ENCODE data around the gene MAML3. TPM values are rescaled to one million over a fixed set of nuclear protein-coding genes. Genes with fewer than 3 reads are reported as not detected.

The MAML3 gene
- total and polyA plus RNA-seq, 7 experiments from 2014 or later: 0.53 to 9.4 (median 3.3) TPM

- CTCF ChIA-PET: no interaction called here
- Histone ChIP-seq H3K4me1 (ENCODE audit: control insufficient read depth in 2 of 2, insufficient read depth in 2 of 2, low read length in 2 of 2) (peaks cover 0 to 4% of the 10 kb centered on the region in 2 donors), H3K36me3 (ENCODE audit: control insufficient read depth in 2 of 3, insufficient read depth in 3 of 3, low read length in 3 of 3) (no peaks in the 10 kb centered on the region), H3K27me3 (ENCODE audit: control insufficient read depth in 2 of 2, insufficient read depth in 2 of 2, low read length in 2 of 2) (no peaks in the 10 kb centered on the region), H3K9me3 (ENCODE audit: control insufficient read depth in 2 of 3, low read length in 3 of 3) (no peaks in the 10 kb centered on the region), H3K27ac (ENCODE audit: low read depth, low read length) (no peak overlapping the region), H3K4me3 (ENCODE audit: low read length) (no peak overlapping the region)
- peaks cover 0 to 28% (median 0%) of the 10 kb centered on the region in 5 donors for H3K27me3 Mint-ChIP-seq
- POLR2A ChIA-PET: no interaction called here
- DNase-seq (no peak), ATAC-seq (no peak)
- no peak overlapping the region for H3K4me3 Mint-ChIP-seq
- peaks cover 0 to 11% (median 0%) of the 10 kb centered on the region in 5 donors for H3K36me3 Mint-ChIP-seq
- H3K27ac Mint-ChIP-seq: no peak overlapping the region
- intact Hi-C loops (cut with micrococcal nuclease): no loop called here
- H3K9me3 Mint-ChIP-seq: peaks cover 0 to 4% (median 0%) of the 10 kb centered on the region in 11 donors
- H3K4me1 Mint-ChIP-seq: peaks cover 11 to 40% (median 14%) of the 10 kb centered on the region in 7 donors
Observed at GRCh38 chr4:140106289-140106844, 47.6 kb downstream of the MAML3 start.

- no peak overlapping the region for H3K4me3 Mint-ChIP-seq
- intact Hi-C loops (cut with micrococcal nuclease): no loop called here
- Histone ChIP-seq H3K27ac (ENCODE audit: low read depth, low read length) (no peak overlapping the region), H3K4me3 (ENCODE audit: low read length) (no peak overlapping the region), H3K9me3 (ENCODE audit: control insufficient read depth in 2 of 3, low read length in 3 of 3) (no peaks in the 10 kb centered on the region), H3K36me3 (ENCODE audit: control insufficient read depth in 2 of 3, insufficient read depth in 3 of 3, low read length in 3 of 3) (no peaks in the 10 kb centered on the region), H3K4me1 (ENCODE audit: control insufficient read depth in 2 of 2, insufficient read depth in 2 of 2, low read length in 2 of 2) (peaks cover 0 to 4% of the 10 kb centered on the region in 2 donors), H3K27me3 (ENCODE audit: control insufficient read depth in 2 of 2, insufficient read depth in 2 of 2, low read length in 2 of 2) (no peaks in the 10 kb centered on the region)
- H3K27ac Mint-ChIP-seq: no peak overlapping the region
- peaks cover 11 to 45% (median 18%) of the 10 kb centered on the region in 7 donors for H3K4me1 Mint-ChIP-seq
- CTCF ChIA-PET: interaction anchor here (0.6 to 0.9 kb wide), 2 partner anchors 31 to 218 kb away, joined by 3 to 4 read pairs; no protein-coding TSS in a partner anchor
- ATAC-seq (no peak), DNase-seq (no peak)
- peaks cover 0 to 4% (median 0%) of the 10 kb centered on the region in 11 donors for H3K9me3 Mint-ChIP-seq
- H3K27me3 Mint-ChIP-seq: peaks cover 0 to 28% (median 0%) of the 10 kb centered on the region in 5 donors
- POLR2A ChIA-PET: interaction anchor here (0.6 kb wide), 1 partner anchor 27 kb away, joined by 3 read pairs; no protein-coding TSS in a partner anchor
- H3K36me3 Mint-ChIP-seq: peaks cover 0 to 14% (median 0%) of the 10 kb centered on the region in 5 donors
Observed at GRCh38 chr4:140105436-140105835, 48.5 kb downstream of the MAML3 start.

GRCh38 chr4:140103676-140104075 is 50.3 kb downstream of the MAML3 start:
- intact Hi-C loops (cut with micrococcal nuclease): loop anchor here (1.0 kb wide), 5 partner anchors 7 to 47 kb away; no protein-coding TSS in a partner anchor
- Mint-ChIP-seq H3K27me3 (peaks cover 0 to 18% (median 0%) of the 10 kb centered on the region in 5 donors), H3K4me1 (peaks cover 19 to 59% (median 31%) of the 10 kb centered on the region in 7 donors), H3K9me3 (peaks cover 0 to 4% (median 0%) of the 10 kb centered on the region in 11 donors), H3K4me3 (peak overlapping the region in 1 of 10 donors; percentile 59), H3K27ac (peak overlapping the region in 2 of 9 donors; percentile 61 to 72), H3K36me3 (peaks cover 0 to 21% (median 0%) of the 10 kb centered on the region in 5 donors)
- H3K27ac ChIP-seq (ENCODE audit: low read depth, low read length): no peak overlapping the region
- H3K36me3 ChIP-seq (ENCODE audit: control insufficient read depth in 2 of 3, insufficient read depth in 3 of 3, low read length in 3 of 3): no peaks in the 10 kb centered on the region
- peaks cover 0 to 12% of the 10 kb centered on the region in 2 donors for H3K4me1 ChIP-seq (ENCODE audit: control insufficient read depth in 2 of 2, insufficient read depth in 2 of 2, low read length in 2 of 2)
- no peak overlapping the region for H3K4me3 ChIP-seq (ENCODE audit: low read length)
- no peaks in the 10 kb centered on the region for H3K9me3 ChIP-seq (ENCODE audit: control insufficient read depth in 2 of 3, low read length in 3 of 3)
- peak; percentile 83 for ATAC-seq
- POLR2A ChIA-PET: interaction anchor here (0.9 kb wide), 1 partner anchor 9 kb away, joined by 3 read pairs; no protein-coding TSS in a partner anchor
- DNase-seq: peak in 1 of 9 donors; percentile 41
- CTCF ChIA-PET: no interaction called here
- no peaks in the 10 kb centered on the region for H3K27me3 ChIP-seq (ENCODE audit: control insufficient read depth in 2 of 2, insufficient read depth in 2 of 2, low read length in 2 of 2)

GRCh38 chr4:140102421-140102820 is 51.6 kb downstream of the MAML3 start:
- no peak overlapping the region for H3K4me3 ChIP-seq (ENCODE audit: low read length)
- intact Hi-C loops (cut with micrococcal nuclease): no loop called here
- Mint-ChIP-seq H3K9me3 (peaks cover 0 to 4% (median 0%) of the 10 kb centered on the region in 11 donors), H3K4me1 (peaks cover 15 to 56% (median 32%) of the 10 kb centered on the region in 7 donors), H3K27ac (peak overlapping the region in 1 of 9 donors; percentile 65), H3K36me3 (peaks cover 0 to 21% (median 0%) of the 10 kb centered on the region in 5 donors), H3K4me3 (peak overlapping the region in 1 of 10 donors; percentile 37), H3K27me3 (peaks cover 0 to 9% (median 0%) of the 10 kb centered on the region in 5 donors)
- no peaks in the 10 kb centered on the region for H3K27me3 ChIP-seq (ENCODE audit: control insufficient read depth in 2 of 2, insufficient read depth in 2 of 2, low read length in 2 of 2)
- no peaks in the 10 kb centered on the region for H3K36me3 ChIP-seq (ENCODE audit: control insufficient read depth in 2 of 3, insufficient read depth in 3 of 3, low read length in 3 of 3)
- H3K4me1 ChIP-seq (ENCODE audit: control insufficient read depth in 2 of 2, insufficient read depth in 2 of 2, low read length in 2 of 2): peaks cover 0 to 12% of the 10 kb centered on the region in 2 donors
- ChIA-PET CTCF (interaction anchor here (0.7 kb wide), 2 partner anchors 9 to 51 kb away, joined by 3 read pairs; no protein-coding TSS in a partner anchor), POLR2A (no interaction called here)
- H3K27ac ChIP-seq (ENCODE audit: low read depth, low read length): no peak overlapping the region
- H3K9me3 ChIP-seq (ENCODE audit: control insufficient read depth in 2 of 3, low read length in 3 of 3): no peaks in the 10 kb centered on the region
- no peak for DNase-seq
- ATAC-seq: no peak

GRCh38 chr4:140100771-140101170 is 53.2 kb downstream of the MAML3 start:
- Mint-ChIP-seq H3K36me3 (peaks cover 0 to 20% (median 0%) of the 10 kb centered on the region in 5 donors), H3K27me3 (peaks cover 0 to 5% (median 0%) of the 10 kb centered on the region in 5 donors), H3K27ac (no peak overlapping the region), H3K9me3 (peaks cover 0 to 4% (median 0%) of the 10 kb centered on the region in 11 donors), H3K4me3 (peak overlapping the region in 1 of 10 donors; percentile 13), H3K4me1 (peaks cover 29 to 66% (median 48%) of the 10 kb centered on the region in 7 donors)
- Histone ChIP-seq H3K36me3 (ENCODE audit: control insufficient read depth in 2 of 3, insufficient read depth in 3 of 3, low read length in 3 of 3) (no peaks in the 10 kb centered on the region), H3K4me1 (ENCODE audit: control insufficient read depth in 2 of 2, insufficient read depth in 2 of 2, low read length in 2 of 2) (peaks cover 1 to 28% of the 10 kb centered on the region in 2 donors), H3K27me3 (ENCODE audit: control insufficient read depth in 2 of 2, insufficient read depth in 2 of 2, low read length in 2 of 2) (no peaks in the 10 kb centered on the region), H3K4me3 (ENCODE audit: low read length) (no peak overlapping the region), H3K9me3 (ENCODE audit: control insufficient read depth in 2 of 3, low read length in 3 of 3) (no peaks in the 10 kb centered on the region), H3K27ac (ENCODE audit: low read depth, low read length) (no peak overlapping the region)
- intact Hi-C loops (cut with micrococcal nuclease): no loop called here
- POLR2A ChIA-PET: interaction anchor here (1.0 kb wide), 1 partner anchor 11 kb away, joined by 3 read pairs; no protein-coding TSS in a partner anchor
- DNase-seq (no peak), ATAC-seq (no peak)
- CTCF ChIA-PET: no interaction called here

GRCh38 chr4:140099983-140100382 is 54.0 kb downstream of the MAML3 start:
- H3K4me1 Mint-ChIP-seq: peaks cover 37 to 73% (median 56%) of the 10 kb centered on the region in 7 donors
- CTCF ChIA-PET: no interaction called here

More at GRCh38 chr4:140099983-140100382, 54.0 kb downstream of the MAML3 start:
- POLR2A ChIA-PET: no interaction called here
- peaks cover 5 to 36% of the 10 kb centered on the region in 2 donors for H3K4me1 ChIP-seq (ENCODE audit: control insufficient read depth in 2 of 2, insufficient read depth in 2 of 2, low read length in 2 of 2)
- Mint-ChIP-seq H3K36me3 (peaks cover 0 to 25% (median 0%) of the 10 kb centered on the region in 5 donors), H3K27me3 (peaks cover 0 to 1% (median 0%) of the 10 kb centered on the region in 5 donors), H3K27ac (peak overlapping the region in 7 of 9 donors; percentile 28 to 72 (median 60)), H3K4me3 (peak overlapping the region; percentile 37 to 63 (median 47)), H3K9me3 (peaks cover 0 to 4% (median 0%) of the 10 kb centered on the region in 11 donors)
- DNase-seq (peak in 1 of 9 donors; percentile 16), ATAC-seq (peak; percentile 29)
- intact Hi-C loops (cut with micrococcal nuclease): loop anchor here (10.0 kb wide), 2 partner anchors 545 to 925 kb away; partner anchors contain the start of genes ELF2 (in 1 of the 2) and SETD7 (in 1 of the 2)
- no peaks in the 10 kb centered on the region for H3K27me3 ChIP-seq (ENCODE audit: control insufficient read depth in 2 of 2, insufficient read depth in 2 of 2, low read length in 2 of 2)
- no peak overlapping the region for H3K27ac ChIP-seq (ENCODE audit: low read depth, low read length)
- no peaks in the 10 kb centered on the region for H3K9me3 ChIP-seq (ENCODE audit: control insufficient read depth in 2 of 3, low read length in 3 of 3)
- H3K4me3 ChIP-seq (ENCODE audit: low read length): no peak overlapping the region
- H3K36me3 ChIP-seq (ENCODE audit: control insufficient read depth in 2 of 3, insufficient read depth in 3 of 3, low read length in 3 of 3): no peaks in the 10 kb centered on the region

Data from naive thymus-derived CD4-positive, alpha-beta T cell (primary cell).